ENCODE data around the gene RAB11FIP4. TPM values are rescaled to one million over a fixed set of nuclear protein-coding genes. Genes with fewer than 3 reads are reported as not detected.

RAB11FIP4 gene
- total and polyA plus RNA-seq, 2 of the 13 experiments (the other 11 are each of a cell fraction or from before 2014, with no cell fraction given) = 28.0 to 89.3 TPM

DNA sequence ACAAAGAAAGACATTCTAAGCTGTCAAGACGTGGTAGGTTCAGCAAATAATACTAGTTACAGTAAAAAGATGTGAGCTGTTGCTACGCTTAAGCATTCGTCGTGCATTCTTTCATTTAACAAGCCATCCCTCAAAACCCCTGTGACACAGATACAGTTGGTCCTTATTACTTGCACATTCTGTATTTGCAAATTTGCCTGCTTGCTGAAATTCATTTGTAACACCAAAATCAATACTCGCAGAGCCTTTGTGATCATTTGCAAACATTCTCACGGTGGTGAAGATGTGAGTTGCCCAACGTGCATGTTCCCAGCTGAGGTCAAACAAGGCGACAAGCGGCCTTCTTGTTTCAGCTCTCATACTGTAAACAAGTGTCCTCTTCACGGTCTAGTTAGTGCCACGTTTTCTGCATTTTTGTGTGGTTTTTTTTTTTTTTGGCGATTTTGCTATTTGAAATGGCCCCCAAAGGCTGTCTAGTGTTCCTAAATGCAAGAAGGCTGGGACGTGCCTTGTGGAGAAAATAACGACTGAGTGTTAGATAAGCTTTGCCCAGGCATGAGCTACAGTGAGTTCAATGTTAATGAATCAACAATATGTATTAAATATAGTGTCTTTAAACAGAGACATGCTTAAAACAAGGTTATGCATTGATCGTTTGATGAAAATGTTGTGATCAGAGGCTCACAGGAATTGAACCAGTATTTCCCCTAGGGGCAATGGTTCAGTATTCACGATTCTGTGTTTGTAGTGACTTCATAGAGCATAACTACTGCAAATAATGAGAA lies 84.1 kb downstream of the RAB11FIP4 start (continued):
- TF ChIP-seq ZNF567 (CRISPR knock-in tag; IDR thresholded peaks at IDR 0.05; ENCODE audit: borderline replicate concordance) = no peak
- TF ChIP-seq ELF4 (CRISPR knock-in tag; IDR thresholded peaks at IDR 0.05; ENCODE audit: borderline replicate concordance) = no peak; the same call in 1 of the 2 replicates
- peak; percentile 62; the same call in 1 of the 2 replicates for TF ChIP-seq NR2C2 (CRISPR knock-in tag; IDR thresholded peaks at IDR 0.05; ENCODE audit: borderline replicate concordance)
- no peak for TF ChIP-seq ZNF737 (CRISPR knock-in tag; IDR thresholded peaks at IDR 0.05; ENCODE audit: borderline replicate concordance)
- no peak for TF ChIP-seq ZNF768 (CRISPR knock-in tag; IDR thresholded peaks at IDR 0.05)
- TF ChIP-seq ZBTB42 (CRISPR knock-in tag; IDR thresholded peaks at IDR 0.05) = no peak
- TF ChIP-seq SMAD9 (CRISPR knock-in tag; IDR thresholded peaks at IDR 0.05) = no peak
- peak; percentile 73 for TF ChIP-seq ZMYM3 (CRISPR knock-in tag; IDR thresholded peaks at IDR 0.05)
- TF ChIP-seq, protein P1, sequence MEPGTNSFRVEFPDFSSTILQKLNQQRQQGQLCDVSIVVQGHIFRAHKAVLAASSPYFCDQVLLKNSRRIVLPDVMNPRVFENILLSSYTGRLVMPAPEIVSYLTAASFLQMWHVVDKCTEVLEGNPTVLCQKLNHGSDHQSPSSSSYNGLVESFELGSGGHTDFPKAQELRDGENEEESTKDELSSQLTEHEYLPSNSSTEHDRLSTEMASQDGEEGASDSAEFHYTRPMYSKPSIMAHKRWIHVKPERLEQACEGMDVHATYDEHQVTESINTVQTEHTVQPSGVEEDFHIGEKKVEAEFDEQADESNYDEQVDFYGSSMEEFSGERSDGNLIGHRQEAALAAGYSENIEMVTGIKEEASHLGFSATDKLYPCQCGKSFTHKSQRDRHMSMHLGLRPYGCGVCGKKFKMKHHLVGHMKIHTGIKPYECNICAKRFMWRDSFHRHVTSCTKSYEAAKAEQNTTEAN (CRISPR knock-in tag; conservative IDR thresholded peaks at IDR 0.05) = no peak
- TF ChIP-seq, protein P2, sequence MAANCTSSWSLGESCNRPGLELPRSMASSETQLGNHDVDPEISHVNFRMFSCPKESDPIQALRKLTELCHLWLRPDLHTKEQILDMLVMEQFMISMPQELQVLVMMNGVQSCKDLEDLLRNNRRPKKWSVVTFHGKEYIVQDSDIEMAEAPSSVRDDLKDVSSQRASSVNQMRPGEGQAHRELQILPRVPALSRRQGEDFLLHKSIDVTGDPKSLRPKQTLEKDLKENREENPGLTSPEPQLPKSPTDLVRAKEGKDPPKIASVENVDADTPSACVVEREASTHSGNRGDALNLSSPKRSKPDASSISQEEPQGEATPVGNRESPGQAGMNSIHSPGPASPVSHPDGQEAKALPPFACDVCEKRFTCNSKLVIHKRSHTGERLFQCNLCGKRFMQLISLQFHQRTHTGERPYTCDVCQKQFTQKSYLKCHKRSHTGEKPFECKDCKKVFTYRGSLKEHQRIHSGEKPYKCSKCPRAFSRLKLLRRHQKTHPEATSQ (CRISPR knock-in tag; IDR thresholded peaks at IDR 0.05; ENCODE audit: borderline replicate concordance) = peak; percentile 96; the same call in 1 of the 2 replicates
- TF ChIP-seq, protein P3, sequence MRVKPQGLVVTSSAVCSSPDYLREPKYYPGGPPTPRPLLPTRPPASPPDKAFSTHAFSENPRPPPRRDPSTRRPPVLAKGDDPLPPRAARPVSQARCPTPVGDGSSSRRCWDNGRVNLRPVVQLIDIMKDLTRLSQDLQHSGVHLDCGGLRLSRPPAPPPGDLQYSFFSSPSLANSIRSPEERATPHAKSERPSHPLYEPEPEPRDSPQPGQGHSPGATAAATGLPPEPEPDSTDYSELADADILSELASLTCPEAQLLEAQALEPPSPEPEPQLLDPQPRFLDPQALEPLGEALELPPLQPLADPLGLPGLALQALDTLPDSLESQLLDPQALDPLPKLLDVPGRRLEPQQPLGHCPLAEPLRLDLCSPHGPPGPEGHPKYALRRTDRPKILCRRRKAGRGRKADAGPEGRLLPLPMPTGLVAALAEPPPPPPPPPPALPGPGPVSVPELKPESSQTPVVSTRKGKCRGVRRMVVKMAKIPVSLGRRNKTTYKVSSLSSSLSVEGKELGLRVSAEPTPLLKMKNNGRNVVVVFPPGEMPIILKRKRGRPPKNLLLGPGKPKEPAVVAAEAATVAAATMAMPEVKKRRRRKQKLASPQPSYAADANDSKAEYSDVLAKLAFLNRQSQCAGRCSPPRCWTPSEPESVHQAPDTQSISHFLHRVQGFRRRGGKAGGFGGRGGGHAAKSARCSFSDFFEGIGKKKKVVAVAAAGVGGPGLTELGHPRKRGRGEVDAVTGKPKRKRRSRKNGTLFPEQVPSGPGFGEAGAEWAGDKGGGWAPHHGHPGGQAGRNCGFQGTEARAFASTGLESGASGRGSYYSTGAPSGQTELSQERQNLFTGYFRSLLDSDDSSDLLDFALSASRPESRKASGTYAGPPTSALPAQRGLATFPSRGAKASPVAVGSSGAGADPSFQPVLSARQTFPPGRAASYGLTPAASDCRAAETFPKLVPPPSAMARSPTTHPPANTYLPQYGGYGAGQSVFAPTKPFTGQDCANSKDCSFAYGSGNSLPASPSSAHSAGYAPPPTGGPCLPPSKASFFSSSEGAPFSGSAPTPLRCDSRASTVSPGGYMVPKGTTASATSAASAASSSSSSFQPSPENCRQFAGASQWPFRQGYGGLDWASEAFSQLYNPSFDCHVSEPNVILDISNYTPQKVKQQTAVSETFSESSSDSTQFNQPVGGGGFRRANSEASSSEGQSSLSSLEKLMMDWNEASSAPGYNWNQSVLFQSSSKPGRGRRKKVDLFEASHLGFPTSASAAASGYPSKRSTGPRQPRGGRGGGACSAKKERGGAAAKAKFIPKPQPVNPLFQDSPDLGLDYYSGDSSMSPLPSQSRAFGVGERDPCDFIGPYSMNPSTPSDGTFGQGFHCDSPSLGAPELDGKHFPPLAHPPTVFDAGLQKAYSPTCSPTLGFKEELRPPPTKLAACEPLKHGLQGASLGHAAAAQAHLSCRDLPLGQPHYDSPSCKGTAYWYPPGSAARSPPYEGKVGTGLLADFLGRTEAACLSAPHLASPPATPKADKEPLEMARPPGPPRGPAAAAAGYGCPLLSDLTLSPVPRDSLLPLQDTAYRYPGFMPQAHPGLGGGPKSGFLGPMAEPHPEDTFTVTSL (CRISPR knock-in tag; IDR thresholded peaks at IDR 0.05; ENCODE audit: borderline replicate concordance) = peak; percentile 86
- no peak for TF ChIP-seq ZFP37 (CRISPR knock-in tag; IDR thresholded peaks at IDR 0.05; ENCODE audit: borderline replicate concordance)
- TF ChIP-seq ZFYVE20 (CRISPR knock-in tag; IDR thresholded peaks at IDR 0.05; ENCODE audit: borderline replicate concordance, low read depth) = no peak
- TF ChIP-seq PITX1 (CRISPR knock-in tag; IDR thresholded peaks at IDR 0.05) = peak; percentile 93
- TF ChIP-seq ISX (CRISPR knock-in tag; conservative IDR thresholded peaks at IDR 0.05) = no peak
- peak; percentile 65 for TF ChIP-seq KDM2A (CRISPR knock-in tag; IDR thresholded peaks at IDR 0.05; ENCODE audit: borderline replicate concordance, low read depth)
- TF ChIP-seq ZNF576 (CRISPR knock-in tag; IDR thresholded peaks at IDR 0.05) = no peak
- no peak for TF ChIP-seq NKX3-1 (CRISPR knock-in tag; IDR thresholded peaks at IDR 0.05)
- TF ChIP-seq, protein P4, sequence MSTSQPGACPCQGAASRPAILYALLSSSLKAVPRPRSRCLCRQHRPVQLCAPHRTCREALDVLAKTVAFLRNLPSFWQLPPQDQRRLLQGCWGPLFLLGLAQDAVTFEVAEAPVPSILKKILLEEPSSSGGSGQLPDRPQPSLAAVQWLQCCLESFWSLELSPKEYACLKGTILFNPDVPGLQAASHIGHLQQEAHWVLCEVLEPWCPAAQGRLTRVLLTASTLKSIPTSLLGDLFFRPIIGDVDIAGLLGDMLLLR (CRISPR knock-in tag; IDR thresholded peaks at IDR 0.05) = no peak
- TF ChIP-seq RBFOX2 (IDR thresholded peaks at IDR 0.05; ENCODE audit: low read depth, low read length) = 0 out of 2 replicates have a peak, but pooled peaks have one; percentile 24

All from HepG2 (cell line).